Subcutaneous adipose tissue (tissue), 4 donors: Measurements from ENCODE around the gene RAB40C. TPM values are rescaled to one million over a fixed set of nuclear protein-coding genes. Genes with fewer than 3 reads are reported as not detected.

Experiments used
- CTCF ChIP-seq: fragments of 450-650 bp; IDR thresholded peaks from one replicate; pipeline ENCODE4 v1.5.1; 2016; ENCODE audit warnings: low read depth, mild to moderate bottlenecking, control low read depth, antibody characterized with exemption, moderate library complexity
- total RNA-seq, 4 donors: library from RNA; depleted of rRNA; stranded (reverse); fragments of >200 nt; gene quantifications; one replicate each; pipeline ENCODE4 v1.1.0, GENCODE V29; 2016

Gene RAB40C
- total RNA-seq, 4 donors from 2014 or later: 7.7 to 32.2 (median 12.3) TPM

GRCh38 chr16:646679-647172, 56.9 kb downstream of the RAB40C start:
- no peak for TF ChIP-seq CTCF

- TF ChIP-seq CTCF: no peak
Observed at GRCh38 chr16:647173-647902, 57.5 kb downstream of the RAB40C start.

GRCh38 chr16:648071-648780, 58.4 kb downstream of the RAB40C start:
- TF ChIP-seq CTCF: no peak

GRCh38 chr16:648781-649589, 59.1 kb downstream of the RAB40C start, which contains the start of gene WDR90:
Gene WDR90, plus strand, starts transcription at chr16:649365. Its CDS starts 52 bp downstream, at chr16:649417.
- no peak for TF ChIP-seq CTCF

- no peak for TF ChIP-seq CTCF
Observed at GRCh38 chr16:649631-650030, 59.8 kb downstream of the RAB40C start.

GRCh38 chr16:651844-652243, 62.0 kb downstream of the RAB40C start:
- no peak for TF ChIP-seq CTCF
